ENCODE data around the gene PYURF. TPM values are rescaled to one million over a fixed set of nuclear protein-coding genes. Genes with fewer than 3 reads are reported as not detected.

Gene PYURF
- total RNA-seq, 1 experiment from 2014 or later: 41.7 TPM

GRCh38 chr4:88518911-88519310, 4.7 kb downstream of the PYURF start:
- Histone ChIP-seq H3K9ac (ENCODE audit: extremely low read depth, insufficient read length, low read length) (no peak overlapping the region), H2AFZ (ENCODE audit: low read length) (no peak overlapping the region), H4K5ac (ENCODE audit: insufficient read length, low read depth, low read length) (no peak overlapping the region), H3K4me2 (ENCODE audit: insufficient read depth, insufficient read length, low read length) (no peak overlapping the region), H3K56ac (ENCODE audit: insufficient read length, low read depth, low read length) (no peak overlapping the region), H2BK120ac (ENCODE audit: low read depth, low read length, poor library complexity, severe bottlenecking) (no peak overlapping the region), H3T11ph (ENCODE audit: low read length) (no peak overlapping the region), H3K14ac (ENCODE audit: insufficient read depth, low read length) (no peak overlapping the region), H3K18ac (ENCODE audit: insufficient read length, low read depth, low read length) (no peak overlapping the region), H2BK20ac (ENCODE audit: low read depth, low read length, poor library complexity, severe bottlenecking) (no peak overlapping the region), H4K8ac (replicated peaks; ENCODE audit: insufficient read length, low read depth, low read length) (no peak overlapping the region), H2BK15ac (ENCODE audit: low read depth, low read length) (no peak overlapping the region), H2AK5ac (ENCODE audit: insufficient read length, low read length) (no peak overlapping the region), H3K23ac (ENCODE audit: insufficient read length, low read depth, low read length) (no peak overlapping the region), H3K79me2 (ENCODE audit: insufficient read depth, low read length) (no peaks in the 10 kb centered on the region; the same call in 1 of the 2 replicates), H3K79me1 (ENCODE audit: insufficient read depth, low read depth, low read length, poor library complexity, severe bottlenecking) (no peaks in the 10 kb centered on the region), H4K91ac (ENCODE audit: insufficient read length, low read depth, low read length) (no peak overlapping the region), H3K4ac (ENCODE audit: low read depth, low read length) (no peak overlapping the region), H4K20me1 (ENCODE audit: control insufficient read depth, insufficient read depth, insufficient read length) (no peaks in the 10 kb centered on the region), H3K23me2 (ENCODE audit: insufficient read length, low read depth, low read length, poor library complexity, severe bottlenecking) (peaks cover 6% of the 10 kb centered on the region), H2BK5ac (ENCODE audit: insufficient read length, low read length) (no peak overlapping the region), H3K27ac (ENCODE audit: insufficient read length, low read depth, low read length) (no peak overlapping the region), H3K9me3 (ENCODE audit: control insufficient read depth, low read depth, low read length) (no peaks in the 10 kb centered on the region), H2BK12ac (ENCODE audit: insufficient read length, low read depth, low read length) (no peak overlapping the region), H3K27me3 (ENCODE audit: insufficient read depth, low read length) (no peaks in the 10 kb centered on the region), H3K4me1 (ENCODE audit: insufficient read depth, low read length) (no peaks in the 10 kb centered on the region; the same call in 1 of the 2 replicates)
- Mint-ChIP-seq H3K27me3 (ENCODE audit: low read depth) (no peaks in the 10 kb centered on the region), H3K36me3 (ENCODE audit: insufficient read depth in 1 of 3, low read depth in 3 of 3) (peaks cover 8 to 16% (median 16%) of the 10 kb centered on the region in 3 experiments), H3K27ac (no peak overlapping the region), H3K4me1 (peaks cover 15 to 16% of the 10 kb centered on the region in 2 experiments), H3K9me3 (no peaks in the 10 kb centered on the region), H3K4me3 (no peak overlapping the region)
- no peak for DNase-seq
- no CpG with 5 or more reads among the region's 6 CpGs for WGBS (ENCODE audit: extremely low coverage, insufficient read length, low lambda C conversion rate)
- no peak for TF ChIP-seq CTCF (conservative IDR thresholded peaks at IDR 0.05)
